HFFc6 (cell line): ENCODE measurements around the gene LAMB4. TPM values are rescaled to one million over a fixed set of nuclear protein-coding genes. Genes with fewer than 3 reads are reported as not detected.

Experiments used
- DNase-seq: peaks from one replicate; pipeline ENCODE4 v3.0.0-alpha.2; 2018
- H3K27ac Mint-ChIP-seq: 2 replicates; pipeline ENCODE4 v1.8.0; 2020; ENCODE audit warnings: mild to moderate bottlenecking, mixed read lengths
- H3K27me3 Mint-ChIP-seq: 2 replicates; pipeline ENCODE4 v1.8.0; 2021; ENCODE audit warnings: mild to moderate bottlenecking, moderate library complexity, mixed read lengths; ENCODE audit not compliant: insufficient read depth
- H3K36me3 Mint-ChIP-seq: 2 replicates; pipeline ENCODE4 v1.8.0; 2021; ENCODE audit warnings: low read depth, mixed read lengths
- H3K4me1 Mint-ChIP-seq: 2 replicates; pipeline ENCODE4 v1.8.0; 2020; ENCODE audit warnings: low read depth, mixed read lengths
- H3K4me3 Mint-ChIP-seq: 2 replicates; pipeline ENCODE4 v1.8.0; 2020; ENCODE audit warnings: mild to moderate bottlenecking, moderate library complexity, mixed read lengths
- H3K9me3 Mint-ChIP-seq: 2 replicates; pipeline ENCODE4 v1.8.0; 2020; ENCODE audit warnings: mild to moderate bottlenecking, mixed read lengths
- total RNA-seq, 6 experiments: library from RNA; stranded (reverse); fragmentation: NEBNext Ultra II Directional; extraction: Animal tissue kit (Norgen Biotek cat#: 25700); gene quantifications; 2 replicates in 1 of 6; 3 replicates in 5 of 6; pipeline ENCODE4 v1.2.3, GENCODE V29; 2021
- TF ChIP-seq, protein P1 (sequence below): fragments of 200-600 bp; sonication (generic); IDR thresholded peaks from 2 replicates; pipeline ENCODE4 v1.5.0; 2021; ENCODE audit warnings: antibody characterized with exemption, mild to moderate bottlenecking

The LAMB4 gene
- total RNA-seq, 6 experiments from 2014 or later, result 0.16 to 0.24 TPM; not detected in 4

DNA sequence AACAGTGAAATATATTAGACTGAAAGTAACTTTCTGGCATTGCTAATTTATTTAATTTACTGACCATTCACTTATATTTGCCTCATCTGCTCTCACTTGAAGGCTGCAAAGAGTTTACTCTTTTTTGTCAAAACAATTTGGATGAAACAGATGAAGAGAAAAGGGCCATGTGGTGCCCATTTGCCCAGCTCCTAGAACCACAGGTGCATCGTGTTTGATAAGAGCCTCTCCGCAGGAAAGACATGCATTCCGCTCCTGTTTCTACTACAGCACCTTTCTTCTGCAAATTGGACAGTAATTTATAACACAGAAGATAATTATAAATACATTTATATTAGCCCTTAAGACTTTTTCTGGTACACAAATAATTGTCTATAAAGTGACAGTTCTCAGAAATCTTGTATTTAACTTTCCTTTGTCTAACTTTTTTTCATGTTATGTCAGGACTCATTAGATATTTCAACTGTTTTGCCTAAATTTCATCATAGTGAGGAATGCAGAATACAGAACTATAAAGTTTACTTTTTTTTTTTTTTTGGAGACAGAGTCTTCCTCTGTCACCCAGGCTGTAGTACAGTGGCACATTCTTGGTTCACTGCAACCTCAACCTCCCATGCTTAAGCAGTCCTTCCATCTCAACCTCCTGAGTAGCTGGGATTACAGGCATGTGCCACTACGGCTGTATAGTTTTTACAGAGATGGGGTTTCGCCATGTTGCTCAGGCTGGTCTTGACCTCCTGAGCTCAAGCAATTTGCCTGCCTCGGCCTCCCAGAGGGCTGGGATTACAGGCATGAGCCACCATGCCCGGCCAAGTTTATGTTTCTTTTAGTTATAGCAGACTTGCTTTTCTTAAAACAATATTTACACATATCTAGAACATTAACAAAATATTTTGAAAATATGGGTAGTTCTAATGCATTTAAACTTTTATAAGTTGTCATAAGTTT, 869 bp downstream of the LAMB4 start:
- peaks cover 8% of the 10 kb centered on the region; the same call in 1 of the 2 replicates for H3K27me3 Mint-ChIP-seq
- no peak overlapping the region for H3K27ac Mint-ChIP-seq
- DNase-seq, result no peak
- TF ChIP-seq, protein P1, sequence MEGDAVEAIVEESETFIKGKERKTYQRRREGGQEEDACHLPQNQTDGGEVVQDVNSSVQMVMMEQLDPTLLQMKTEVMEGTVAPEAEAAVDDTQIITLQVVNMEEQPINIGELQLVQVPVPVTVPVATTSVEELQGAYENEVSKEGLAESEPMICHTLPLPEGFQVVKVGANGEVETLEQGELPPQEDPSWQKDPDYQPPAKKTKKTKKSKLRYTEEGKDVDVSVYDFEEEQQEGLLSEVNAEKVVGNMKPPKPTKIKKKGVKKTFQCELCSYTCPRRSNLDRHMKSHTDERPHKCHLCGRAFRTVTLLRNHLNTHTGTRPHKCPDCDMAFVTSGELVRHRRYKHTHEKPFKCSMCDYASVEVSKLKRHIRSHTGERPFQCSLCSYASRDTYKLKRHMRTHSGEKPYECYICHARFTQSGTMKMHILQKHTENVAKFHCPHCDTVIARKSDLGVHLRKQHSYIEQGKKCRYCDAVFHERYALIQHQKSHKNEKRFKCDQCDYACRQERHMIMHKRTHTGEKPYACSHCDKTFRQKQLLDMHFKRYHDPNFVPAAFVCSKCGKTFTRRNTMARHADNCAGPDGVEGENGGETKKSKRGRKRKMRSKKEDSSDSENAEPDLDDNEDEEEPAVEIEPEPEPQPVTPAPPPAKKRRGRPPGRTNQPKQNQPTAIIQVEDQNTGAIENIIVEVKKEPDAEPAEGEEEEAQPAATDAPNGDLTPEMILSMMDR, result no peak
- no peaks in the 10 kb centered on the region for H3K9me3 Mint-ChIP-seq
- H3K36me3 Mint-ChIP-seq, result no peaks in the 10 kb centered on the region
- peaks cover 12% of the 10 kb centered on the region for H3K4me1 Mint-ChIP-seq
- no peak overlapping the region for H3K4me3 Mint-ChIP-seq

- no peak overlapping the region for H3K27ac Mint-ChIP-seq
- TF ChIP-seq, protein P1, result no peak
- DNase-seq, result no peak
- no peak overlapping the region for H3K4me3 Mint-ChIP-seq
- no peaks in the 10 kb centered on the region for H3K36me3 Mint-ChIP-seq
- peaks cover 8% of the 10 kb centered on the region; the same call in 1 of the 2 replicates for H3K27me3 Mint-ChIP-seq
- no peaks in the 10 kb centered on the region for H3K9me3 Mint-ChIP-seq
- peaks cover 12% of the 10 kb centered on the region for H3K4me1 Mint-ChIP-seq
These were observed 1.6 kb downstream of the LAMB4 start for GRCh38 chr7:108128514-108128913.

- Mint-ChIP-seq H3K4me1 (peaks cover 10% of the 10 kb centered on the region), H3K27ac (no peak overlapping the region), H3K9me3 (no peaks in the 10 kb centered on the region), H3K27me3 (peaks cover 5% of the 10 kb centered on the region; the same call in 1 of the 2 replicates), H3K4me3 (no peak overlapping the region), H3K36me3 (no peaks in the 10 kb centered on the region)
- TF ChIP-seq, protein P1, result no peak
- no peak for DNase-seq
These were observed 2.7 kb downstream of the LAMB4 start for GRCh38 chr7:108127461-108127860.

GRCh38 chr7:108124820-108125219, 5.3 kb downstream of the LAMB4 start:
- no peak for DNase-seq
- Mint-ChIP-seq H3K27ac (no peak overlapping the region), H3K36me3 (no peaks in the 10 kb centered on the region), H3K9me3 (no peaks in the 10 kb centered on the region), H3K4me1 (peaks cover 7% of the 10 kb centered on the region), H3K4me3 (no peak overlapping the region), H3K27me3 (peaks cover 1% of the 10 kb centered on the region; the same call in 1 of the 2 replicates)
- TF ChIP-seq, protein P1, result no peak

DNA sequence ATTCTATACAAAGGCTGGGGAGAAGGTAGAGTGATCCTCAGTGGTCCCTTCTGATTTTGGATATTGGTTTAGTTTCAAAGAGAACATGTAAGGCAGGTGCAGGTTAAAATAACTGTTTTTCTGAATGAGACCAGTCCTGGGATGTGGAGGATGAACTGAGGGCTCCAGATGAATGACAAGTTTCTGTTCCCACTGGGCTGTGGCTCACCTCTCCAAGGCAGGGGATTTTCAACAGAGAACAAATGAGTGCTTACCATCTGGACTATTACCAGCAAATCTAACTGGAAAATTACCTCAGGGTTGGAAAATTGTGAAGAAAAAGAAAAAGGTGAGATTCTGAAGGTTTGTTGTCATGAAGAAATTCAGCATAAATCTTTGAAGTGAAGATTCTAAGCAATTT, 8.0 kb downstream of the LAMB4 start:
- DNase-seq, result no peak
- Mint-ChIP-seq H3K27ac (no peak overlapping the region), H3K4me1 (peaks cover 3% of the 10 kb centered on the region), H3K27me3 (peaks cover 1% of the 10 kb centered on the region; the same call in 1 of the 2 replicates), H3K9me3 (no peaks in the 10 kb centered on the region), H3K4me3 (no peak overlapping the region), H3K36me3 (no peaks in the 10 kb centered on the region)
- TF ChIP-seq, protein P1, result no peak
